Cardiac muscle cell (in vitro differentiated cells and primary cell): ENCODE results near the gene DEFB108B. TPM values are rescaled to one million over a fixed set of nuclear protein-coding genes. Genes with fewer than 3 reads are reported as not detected.
A peak's percentile ranks its signal among the peaks of the same experiment; 100 is the strongest.
"Not testable (repeated sequence)": the region's sequence is repeated elsewhere in the genome, so short reads cannot be mapped to it uniquely, and the experiment has no call there.

ENCODE experiments used
- DNase-seq, 2 donors: peaks; one replicate each; pipeline versions ENCODE4 v3.0.0 to v3.0.0-alpha.2; 2010 to 2017; ENCODE audit warnings: low read depth in 1 of 2, low spot score in 1 of 2
- H3K27ac ChIP-seq: fragments of 200-600 bp; sonication (generic); 2 replicates; pipeline ENCODE4 v1.5.1; 2016
- H3K27me3 ChIP-seq: fragments of 200-600 bp; sonication (generic); 2 replicates; pipeline ENCODE4 v1.6.0; 2016; ENCODE audit warnings: control low read depth
- H3K36me3 ChIP-seq: fragments of 200-600 bp; sonication (generic); 2 replicates; pipeline ENCODE4 v1.5.1; 2016; ENCODE audit warnings: control low read depth
- H3K4me1 ChIP-seq: fragments of 200-600 bp; sonication (generic); 2 replicates; pipeline ENCODE4 v1.8.1; 2017; ENCODE audit warnings: low read depth, mild to moderate bottlenecking, mixed run types
- H3K4me3 ChIP-seq: fragments of 200-600 bp; sonication (generic); 2 replicates; pipeline ENCODE4 v1.5.1; 2016; ENCODE audit warnings: mild to moderate bottlenecking
- H3K9me3 ChIP-seq: fragments of 200-600 bp; sonication (generic); 2 replicates; pipeline ENCODE4 v1.5.1; 2017; ENCODE audit warnings: low read depth, mild to moderate bottlenecking, control low read depth
- CTCF ChIP-seq: IDR thresholded peaks from 2 replicates; pipeline ENCODE4 v1.5.1; 2012; ENCODE audit warnings: low read depth, mild to moderate bottlenecking, low read length
- polyA plus RNA-seq: library from polyadenylated mRNA; unstranded; fragments of >200 nt; fragmentation: Nextera tagmentation; extraction: Ambion mirVana; gene quantifications from 2 replicates; pipeline ENCODE4 v1.2.1, GENCODE V29; 2016
- total RNA-seq: library from RNA; depleted of rRNA; stranded (reverse); fragments of >200 nt; gene quantifications from 2 replicates; pipeline ENCODE4 v1.2.3, GENCODE V29; 2016

DEFB108B gene
- total and polyA plus RNA-seq, 2 experiments from 2014 or later = not detected

GRCh38 chr11:71796781-71797180 is 36.2 kb upstream of the DEFB108B start:
- not testable (repeated sequence) for H3K4me1 ChIP-seq, H3K36me3 ChIP-seq, DNase-seq, H3K27me3 ChIP-seq, H3K27ac ChIP-seq, H3K9me3 ChIP-seq, H3K4me3 ChIP-seq

GRCh38 chr11:71799556-71800128 is 33.4 kb upstream of the DEFB108B start:
- not testable (repeated sequence) for H3K4me3 ChIP-seq, H3K36me3 ChIP-seq, DNase-seq, H3K27me3 ChIP-seq, H3K9me3 ChIP-seq, H3K27ac ChIP-seq, H3K4me1 ChIP-seq

DNA sequence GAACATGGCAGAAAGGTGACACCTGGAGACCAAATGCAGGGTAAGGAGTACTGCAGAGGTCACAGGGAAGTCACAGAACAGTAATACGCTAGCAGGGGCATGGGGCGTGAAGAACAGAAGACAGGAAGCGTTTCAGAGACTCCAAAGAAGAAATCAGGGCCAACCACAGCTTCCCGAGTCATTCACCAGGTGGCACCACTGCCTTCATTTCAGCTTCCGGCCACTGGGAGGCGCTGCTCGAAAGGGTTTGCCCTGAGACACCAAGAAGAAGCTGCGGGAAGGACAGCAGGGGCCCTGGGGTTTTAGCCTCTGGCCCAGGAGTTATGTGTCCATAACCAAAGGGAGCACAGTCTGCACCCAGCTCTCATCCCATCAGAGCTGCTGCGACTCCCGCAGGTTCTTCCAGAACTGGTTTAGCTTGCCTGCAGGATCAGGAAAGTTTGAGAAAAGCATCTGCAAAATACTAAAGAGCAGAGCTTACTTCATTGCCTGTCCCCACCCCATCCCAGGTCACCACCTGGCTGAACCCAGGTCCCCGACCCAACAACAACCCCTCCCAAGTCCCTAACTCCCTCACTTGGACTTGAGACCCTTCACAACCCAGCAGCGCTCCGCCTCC is 32.6 kb upstream of the DEFB108B start:
- not testable (repeated sequence) for H3K27ac ChIP-seq
- DNase-seq = peak; percentile 70 to 72

DNA sequence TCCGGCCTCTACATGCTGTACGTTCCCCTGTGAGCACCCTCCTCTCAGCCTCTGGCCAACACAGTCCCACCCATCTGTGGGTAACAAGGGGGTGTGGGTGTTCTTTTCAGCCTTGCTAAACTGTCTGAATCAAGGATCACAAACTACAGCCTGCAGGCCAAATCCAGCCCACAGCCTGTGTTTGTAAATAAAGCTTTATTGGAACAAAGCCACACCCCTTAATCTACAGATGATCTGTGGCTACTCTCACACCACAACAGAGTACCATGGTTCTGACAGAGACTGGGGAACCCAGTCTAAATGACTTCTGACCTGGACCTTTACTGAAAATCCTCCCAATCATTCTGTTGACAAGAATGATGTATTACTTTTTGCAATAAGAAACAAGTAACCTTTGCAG is 32.0 kb upstream of the DEFB108B start:
- not testable (repeated sequence) for H3K27ac ChIP-seq, H3K36me3 ChIP-seq, H3K9me3 ChIP-seq, DNase-seq, H3K4me3 ChIP-seq, H3K4me1 ChIP-seq, H3K27me3 ChIP-seq

More for the DNA sequence above, 32.6 kb upstream of the DEFB108B start:
- H3K27me3 ChIP-seq, H3K36me3 ChIP-seq, H3K4me1 ChIP-seq, H3K4me3 ChIP-seq, H3K9me3 ChIP-seq: not testable (repeated sequence)
- peak; percentile 76 for TF ChIP-seq CTCF

DNA sequence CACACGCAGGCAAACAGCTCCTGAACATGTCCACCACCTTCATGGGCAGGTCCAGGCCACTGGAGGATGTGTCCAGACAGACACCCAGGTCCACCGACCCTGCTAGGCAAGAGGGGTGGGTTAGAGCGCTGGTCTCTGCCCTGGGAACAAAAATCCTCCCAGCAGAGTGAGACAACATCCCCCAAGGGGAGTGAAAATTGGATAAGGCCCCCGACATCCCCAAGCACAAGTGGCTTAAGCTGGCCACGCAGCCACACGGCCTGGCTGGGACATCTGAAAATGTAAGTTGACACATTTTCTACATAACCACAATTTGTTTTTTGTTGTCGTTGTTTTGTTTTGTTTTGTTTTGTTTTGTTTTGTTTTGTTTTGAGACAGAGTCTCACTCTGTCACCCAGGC is 30.1 kb upstream of the DEFB108B start:
- H3K36me3 ChIP-seq, H3K4me1 ChIP-seq, H3K27ac ChIP-seq, H3K27me3 ChIP-seq, H3K9me3 ChIP-seq, DNase-seq, H3K4me3 ChIP-seq: not testable (repeated sequence)

- H3K27me3 ChIP-seq, H3K9me3 ChIP-seq, H3K36me3 ChIP-seq, H3K4me3 ChIP-seq, H3K27ac ChIP-seq, DNase-seq, H3K4me1 ChIP-seq: not testable (repeated sequence)
Observed at GRCh38 chr11:71804158-71804947, 28.6 kb upstream of the DEFB108B start.

GRCh38 chr11:71812529-71812928 is 20.5 kb upstream of the DEFB108B start:
- not testable (repeated sequence) for H3K9me3 ChIP-seq, H3K36me3 ChIP-seq, H3K4me1 ChIP-seq, H3K4me3 ChIP-seq, H3K27ac ChIP-seq, H3K27me3 ChIP-seq
- DNase-seq = peak in 1 of 2 donors; percentile 7

GRCh38 chr11:71813481-71814355 is 19.3 kb upstream of the DEFB108B start:
- DNase-seq = peak; percentile 77 to 86
- not testable (repeated sequence) for H3K9me3 ChIP-seq, H3K36me3 ChIP-seq, H3K27ac ChIP-seq, H3K27me3 ChIP-seq, H3K4me1 ChIP-seq
- H3K4me3 ChIP-seq = peak overlapping the region; percentile 36
- TF ChIP-seq CTCF = peak; percentile 74

GRCh38 chr11:71821539-71821938 is 11.5 kb upstream of the DEFB108B start:
- H3K27me3 ChIP-seq, H3K36me3 ChIP-seq, DNase-seq: not testable (repeated sequence)

GRCh38 chr11:71829247-71829646 is 3.8 kb upstream of the DEFB108B start:
- H3K4me1 ChIP-seq, H3K27ac ChIP-seq, H3K36me3 ChIP-seq, DNase-seq, H3K9me3 ChIP-seq, H3K4me3 ChIP-seq, H3K27me3 ChIP-seq: not testable (repeated sequence)

More at GRCh38 chr11:71821539-71821938, 11.5 kb upstream of the DEFB108B start:
- not testable (repeated sequence) for H3K4me1 ChIP-seq, H3K27ac ChIP-seq, H3K9me3 ChIP-seq, H3K4me3 ChIP-seq

DNA sequence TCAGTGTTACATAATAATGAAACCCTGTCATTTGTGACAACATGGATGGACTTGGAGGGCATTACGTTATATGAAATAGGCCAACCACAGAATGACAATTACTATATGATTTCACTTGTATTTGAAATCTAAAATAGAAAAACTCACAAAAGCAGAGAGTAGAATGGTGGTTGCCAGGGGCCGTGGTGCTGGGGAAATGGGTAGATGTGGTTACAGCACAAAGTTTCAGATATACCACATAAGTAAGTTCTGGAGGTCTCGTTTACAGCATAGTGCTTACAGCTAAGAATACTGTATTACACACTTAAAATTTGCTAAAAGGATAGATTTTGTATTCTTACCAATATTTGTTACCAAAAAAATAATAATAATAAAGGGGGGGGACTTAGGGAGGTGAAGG is 3.3 kb upstream of the DEFB108B start:
- DNase-seq, H3K27ac ChIP-seq, H3K36me3 ChIP-seq, H3K4me3 ChIP-seq, H3K27me3 ChIP-seq, H3K9me3 ChIP-seq, H3K4me1 ChIP-seq: not testable (repeated sequence)
